Stimulated activated CD4-positive, alpha-beta T cell treated with anti-CD3 and anti-CD28 coated beads, TNF-alpha, amount 100 ng/mL, for 1 hour (primary cell): ENCODE results near the gene ITPKB.
"Not testable (repeated sequence)": the region's sequence is repeated elsewhere in the genome, so short reads cannot be mapped to it uniquely, and the experiment has no call there.

ENCODE experiments used
- DNase-seq, 3 donors: peaks; one replicate each; pipeline ENCODE4 v3.0.0-alpha.2; 2020; ENCODE audit warnings: low read depth in 3 of 3, low spot score in 1 of 3

Gene ITPKB

GRCh38 chr1:226605318-226605950 is 133.6 kb downstream of the ITPKB start:
- no peak for DNase-seq

- no peak for DNase-seq
Measured at GRCh38 chr1:226604560-226605317, 134.3 kb downstream of the ITPKB start.

- DNase-seq: no peak
Measured at GRCh38 chr1:226603858-226604559, 135.1 kb downstream of the ITPKB start.

GRCh38 chr1:226603022-226603857 is 135.8 kb downstream of the ITPKB start:
- no peak for DNase-seq

DNA sequence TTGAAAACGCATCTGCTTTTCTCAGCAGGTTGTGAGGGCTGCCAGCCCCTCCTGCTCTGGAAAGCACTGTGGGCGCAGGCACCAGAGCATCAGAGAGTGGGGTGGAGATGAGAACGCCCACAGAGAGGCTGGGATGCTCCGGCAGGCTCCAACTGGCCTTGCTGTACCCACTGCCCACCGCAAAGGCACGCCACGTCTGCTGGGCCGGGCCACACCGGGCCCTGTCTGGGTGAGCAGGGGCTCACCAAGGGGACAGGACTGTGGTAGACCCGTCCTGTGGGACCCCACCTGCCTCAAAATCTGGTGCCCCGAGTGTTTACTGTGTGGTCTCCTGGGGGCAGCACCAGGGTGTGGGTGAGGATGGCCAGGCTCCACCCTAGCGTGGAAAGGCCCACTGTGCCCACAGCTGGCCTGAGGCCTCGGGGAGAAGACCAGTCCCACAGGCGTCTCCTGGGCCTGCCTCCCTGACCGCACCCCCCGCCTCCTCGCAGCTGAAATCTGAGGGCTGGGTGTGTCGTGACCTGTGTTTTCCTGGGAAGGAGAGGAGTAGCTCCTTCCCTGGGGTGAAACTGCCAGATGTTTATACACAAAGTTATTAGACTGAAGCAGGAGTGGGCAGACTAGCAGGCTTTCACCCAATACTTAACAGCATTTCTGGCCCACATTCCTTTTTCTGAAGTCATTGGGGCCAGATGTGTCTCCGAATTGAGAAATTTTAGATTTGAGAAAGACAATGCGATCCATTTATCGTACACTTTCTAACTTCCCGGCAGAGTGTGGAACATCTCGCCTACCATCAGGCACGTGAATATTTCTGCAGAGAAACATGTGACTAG is 136.7 kb downstream of the ITPKB start:
- DNase-seq: no peak

DNA sequence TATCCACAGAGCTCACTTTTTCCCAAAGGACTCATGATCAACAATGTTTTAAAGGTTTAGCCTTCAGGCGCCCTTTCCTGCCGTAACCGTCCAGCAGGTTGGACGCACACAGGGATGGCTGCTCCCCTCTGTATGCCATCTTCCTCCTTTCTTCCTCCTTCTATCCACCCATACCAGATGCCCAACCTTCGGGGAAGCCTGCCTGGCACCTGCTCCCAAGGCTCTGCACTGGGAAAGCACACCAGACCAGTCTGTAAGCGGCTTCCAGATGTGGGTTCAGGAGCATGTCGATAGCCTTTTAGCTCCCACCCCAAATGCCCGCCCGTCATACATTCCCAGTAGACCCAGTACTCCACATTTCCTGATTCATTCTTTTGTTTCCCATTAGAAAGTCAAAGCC is 137.6 kb downstream of the ITPKB start:
- DNase-seq: no peak

DNA sequence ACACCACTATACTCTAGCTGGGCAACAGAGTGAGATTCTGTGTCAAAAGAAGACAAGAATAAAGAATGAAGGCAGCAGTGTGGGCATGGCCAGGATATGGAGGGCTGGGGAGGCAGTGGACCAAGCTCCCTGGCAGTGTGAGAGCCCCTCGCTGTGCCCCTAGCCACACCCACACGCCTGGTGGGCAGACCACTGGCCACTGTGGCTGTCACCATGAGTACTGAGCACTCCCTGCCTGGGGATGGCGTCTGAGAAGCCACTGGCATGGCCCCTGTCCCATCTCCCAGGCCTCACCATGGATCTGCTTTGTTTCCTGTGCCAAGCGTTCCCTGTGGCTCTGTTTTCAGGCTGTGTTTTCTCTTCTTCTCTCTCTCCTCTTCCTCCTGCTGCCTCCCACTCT is 138.8 kb downstream of the ITPKB start:
- DNase-seq: no peak

DNA sequence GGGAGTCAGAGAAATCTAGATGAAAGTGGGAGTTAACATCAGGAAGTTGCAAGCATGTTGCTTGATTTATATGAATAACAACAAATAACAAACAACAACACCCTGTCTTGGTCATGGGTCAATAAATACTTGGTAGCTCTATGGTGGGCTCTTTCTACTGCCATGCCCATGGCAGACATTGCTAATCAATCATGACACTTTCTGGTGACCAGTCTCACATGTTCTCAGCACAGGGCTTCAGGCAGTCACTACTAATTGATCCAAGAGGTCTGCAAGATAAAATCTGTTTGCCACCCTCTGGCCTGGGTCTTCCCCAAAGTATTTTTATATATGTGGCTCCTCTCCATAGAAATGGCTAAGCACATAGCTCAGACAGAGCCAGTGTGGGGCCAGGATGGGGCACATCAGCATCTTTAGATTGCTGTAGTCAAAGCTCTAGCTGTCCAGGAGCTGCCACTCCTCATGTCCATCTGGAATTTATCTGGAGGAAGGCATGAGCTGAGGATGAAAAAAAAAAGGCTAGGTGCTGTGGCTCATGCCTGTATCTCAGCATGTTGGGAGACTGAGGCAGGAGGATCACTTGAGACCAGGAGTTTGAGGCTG is 139.3 kb downstream of the ITPKB start:
- DNase-seq: no peak

GRCh38 chr1:226598955-226599354 is 140.1 kb downstream of the ITPKB start:
- DNase-seq: not testable (repeated sequence)

- no peak for DNase-seq
Measured at GRCh38 chr1:226598455-226598849, 140.6 kb downstream of the ITPKB start.

DNA sequence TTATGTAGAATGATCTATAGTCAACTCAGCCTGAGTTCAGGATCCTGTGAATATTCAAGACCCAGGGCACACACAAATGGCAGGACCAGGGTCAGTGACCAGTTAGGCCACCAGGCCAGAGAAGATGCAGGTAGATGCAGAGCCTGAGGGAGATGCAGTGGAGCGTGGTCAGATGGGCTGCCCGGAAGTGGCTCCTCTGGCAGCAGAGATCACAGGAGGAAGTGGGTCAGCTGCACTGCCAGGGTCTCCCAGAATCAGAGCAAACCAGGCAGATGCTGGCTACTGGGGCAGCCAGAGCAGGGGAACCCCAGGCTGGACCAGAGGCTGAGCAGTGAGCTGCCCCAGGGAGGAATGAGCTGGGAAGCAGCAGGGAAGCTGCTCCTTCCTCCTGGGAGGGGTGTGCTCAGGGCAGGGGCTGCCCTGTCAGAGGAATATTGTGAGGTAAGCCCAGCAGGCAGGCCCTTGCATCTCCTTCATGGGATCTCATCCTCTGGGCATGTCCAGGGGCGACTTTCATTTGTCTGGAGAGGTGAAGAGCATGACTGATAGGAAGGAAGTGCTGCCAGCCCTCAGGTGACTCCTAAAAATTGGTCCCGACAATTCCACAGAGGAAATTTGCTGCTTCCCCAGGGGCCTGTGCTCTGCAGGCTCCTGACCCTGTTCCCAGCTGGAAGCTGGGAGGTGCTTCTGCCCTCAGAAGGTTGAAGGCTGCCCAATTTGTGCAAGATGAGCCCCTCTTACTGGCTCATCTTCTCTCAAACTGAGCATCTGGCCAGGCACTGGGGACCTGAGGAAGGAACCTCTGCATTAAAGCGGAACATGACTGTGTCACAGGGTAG is 141.2 kb downstream of the ITPKB start:
- no peak for DNase-seq

- no peak for DNase-seq
Measured at GRCh38 chr1:226596531-226597165, 142.4 kb downstream of the ITPKB start.

DNA sequence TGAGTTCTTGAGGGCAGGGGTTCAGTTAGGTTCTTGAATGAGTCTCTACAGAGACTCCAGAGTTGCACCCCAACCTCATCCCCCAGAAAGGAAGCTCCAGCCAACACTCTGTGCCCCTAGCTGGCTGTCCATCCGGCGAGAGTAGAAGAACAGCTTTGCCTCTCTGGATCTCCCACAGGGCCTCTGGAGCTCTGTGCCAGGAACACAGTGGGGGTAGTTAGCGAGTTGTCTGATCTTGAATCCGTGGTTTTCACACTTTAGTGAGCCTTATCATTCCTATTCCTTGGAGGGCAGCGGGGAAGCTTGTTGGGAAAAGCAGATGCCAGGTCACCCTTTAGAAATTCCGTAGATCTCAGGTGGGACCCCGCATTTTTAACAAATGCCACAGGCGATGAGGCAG is 145.5 kb downstream of the ITPKB start:
- DNase-seq: no peak

DNA sequence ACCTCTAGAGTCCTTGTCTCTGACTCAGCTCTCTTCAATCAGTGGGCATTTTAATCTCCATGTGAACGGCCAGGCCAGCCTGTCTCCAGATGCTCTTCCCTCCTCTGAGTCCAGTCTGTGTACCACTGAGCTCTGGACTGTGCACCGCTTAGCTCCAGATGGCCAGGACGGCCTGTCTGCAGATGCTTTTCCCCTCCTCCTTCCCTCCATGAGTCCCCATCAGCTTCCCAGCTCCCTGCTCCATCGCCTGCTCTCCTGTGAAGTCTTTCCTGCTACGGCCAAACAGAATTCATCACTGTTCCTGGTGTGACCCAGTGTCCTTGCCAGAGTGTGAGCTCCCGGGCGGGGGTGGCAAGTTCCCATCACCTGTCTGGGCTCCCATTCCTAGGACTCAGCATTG is 148.5 kb downstream of the ITPKB start:
- DNase-seq: no peak

GRCh38 chr1:226589008-226589733 is 149.9 kb downstream of the ITPKB start:
- DNase-seq: no peak

DNA sequence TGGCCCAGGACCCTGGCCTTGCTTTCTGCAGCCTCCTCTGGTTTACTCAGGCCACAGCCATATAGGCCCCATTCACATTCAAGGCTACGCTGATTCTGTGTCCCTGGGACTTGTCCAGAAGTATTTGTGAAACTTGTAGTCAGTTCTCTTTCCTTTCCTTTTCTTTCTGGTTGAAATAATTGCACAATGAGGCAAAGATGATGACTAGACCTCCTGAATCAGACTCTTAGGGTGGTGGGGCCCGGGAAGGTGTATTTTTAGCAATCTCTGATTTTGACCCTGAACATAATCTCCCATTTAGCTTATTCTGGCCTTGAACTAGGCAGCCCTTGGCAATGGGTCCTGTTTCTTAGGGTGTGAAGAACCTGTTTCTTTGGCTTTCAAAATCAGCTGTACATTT is 150.6 kb downstream of the ITPKB start:
- no peak for DNase-seq

- DNase-seq: no peak
Measured at GRCh38 chr1:226586650-226587422, 152.2 kb downstream of the ITPKB start.
